HG02642 (cell line): Measurements from ENCODE around the gene NMT1.
"Not testable (repeated sequence)": the region's sequence is repeated elsewhere in the genome, so short reads cannot be mapped to it uniquely, and the experiment has no call there.

ENCODE experiments used
- ATAC-seq: cut with Tn5 transposase; IDR thresholded peaks from one replicate; pipeline ENCODE4 v1.9.1; 2021; ENCODE audit warnings: mild to moderate bottlenecking; ENCODE audit not compliant: unreplicated experiment, poor library complexity

Gene NMT1

GRCh38 chr17:45116434-45117016 is 55.4 kb downstream of the NMT1 start:
- ATAC-seq, result no peak

GRCh38 chr17:45117334-45117733 is 56.2 kb downstream of the NMT1 start:
- no peak for ATAC-seq

GRCh38 chr17:45117848-45118646 is 56.9 kb downstream of the NMT1 start:
- no peak for ATAC-seq

GRCh38 chr17:45118691-45119090 is 57.6 kb downstream of the NMT1 start:
- ATAC-seq, result no peak

- no peak for ATAC-seq
Observed at GRCh38 chr17:45119964-45120363, 58.8 kb downstream of the NMT1 start.

GRCh38 chr17:45120558-45120957 is 59.4 kb downstream of the NMT1 start:
- no peak for ATAC-seq

GRCh38 chr17:45121055-45121454 is 59.9 kb downstream of the NMT1 start:
- ATAC-seq, result no peak

GRCh38 chr17:45123076-45123770 is 62.1 kb downstream of the NMT1 start:
- no peak for ATAC-seq

GRCh38 chr17:45123930-45124796 is 63.0 kb downstream of the NMT1 start:
- ATAC-seq, result no peak

GRCh38 chr17:45124797-45125122 is 63.6 kb downstream of the NMT1 start:
- not testable (repeated sequence) for ATAC-seq

GRCh38 chr17:45125509-45125908 is 64.4 kb downstream of the NMT1 start:
- ATAC-seq, result no peak

GRCh38 chr17:45127207-45127547 is 66.1 kb downstream of the NMT1 start:
- no peak for ATAC-seq

- no peak for ATAC-seq
Observed at GRCh38 chr17:45127548-45128300, 66.6 kb downstream of the NMT1 start.

- ATAC-seq, result no peak
Observed at GRCh38 chr17:45128331-45128730, 67.2 kb downstream of the NMT1 start.

GRCh38 chr17:45128989-45129388 is 67.9 kb downstream of the NMT1 start:
- ATAC-seq, result no peak

GRCh38 chr17:45129426-45129939 is 68.4 kb downstream of the NMT1 start:
- no peak for ATAC-seq

GRCh38 chr17:45129940-45130680 is 69.0 kb downstream of the NMT1 start:
- ATAC-seq, result no peak

- no peak for ATAC-seq
Observed at GRCh38 chr17:45130681-45131615, 69.8 kb downstream of the NMT1 start.
